Measurements from ENCODE around the gene FOXP2.

DNA sequence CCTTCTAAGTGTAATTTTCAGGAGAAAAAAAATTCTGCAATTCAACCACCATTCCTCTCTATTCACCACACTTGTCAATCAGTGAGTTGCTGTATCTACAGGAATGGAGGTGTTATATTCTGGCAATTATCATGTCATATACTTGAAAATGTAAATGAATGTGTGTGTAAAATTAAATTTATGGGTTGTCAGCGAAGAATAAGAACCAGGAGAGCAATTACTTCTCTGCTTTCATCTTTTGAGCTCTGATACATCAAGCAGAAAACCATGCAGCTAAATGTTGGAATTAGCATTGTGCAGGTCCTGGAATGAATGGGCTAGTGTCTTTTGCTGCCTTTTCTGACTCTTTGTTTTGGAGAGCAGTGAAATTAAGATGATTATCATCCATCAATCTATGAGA is 207.6 kb downstream of the FOXP2 start:
- TF ChIP-seq POLR2A (IDR thresholded peaks at IDR 0.05; ENCODE audit: low read depth, low read length) (no peak), POLR2AphosphoS5 (IDR thresholded peaks at IDR 0.05; ENCODE audit: insufficient read depth, low read depth, low read length) (no peak)
- TF ChIP-seq, protein P1, sequence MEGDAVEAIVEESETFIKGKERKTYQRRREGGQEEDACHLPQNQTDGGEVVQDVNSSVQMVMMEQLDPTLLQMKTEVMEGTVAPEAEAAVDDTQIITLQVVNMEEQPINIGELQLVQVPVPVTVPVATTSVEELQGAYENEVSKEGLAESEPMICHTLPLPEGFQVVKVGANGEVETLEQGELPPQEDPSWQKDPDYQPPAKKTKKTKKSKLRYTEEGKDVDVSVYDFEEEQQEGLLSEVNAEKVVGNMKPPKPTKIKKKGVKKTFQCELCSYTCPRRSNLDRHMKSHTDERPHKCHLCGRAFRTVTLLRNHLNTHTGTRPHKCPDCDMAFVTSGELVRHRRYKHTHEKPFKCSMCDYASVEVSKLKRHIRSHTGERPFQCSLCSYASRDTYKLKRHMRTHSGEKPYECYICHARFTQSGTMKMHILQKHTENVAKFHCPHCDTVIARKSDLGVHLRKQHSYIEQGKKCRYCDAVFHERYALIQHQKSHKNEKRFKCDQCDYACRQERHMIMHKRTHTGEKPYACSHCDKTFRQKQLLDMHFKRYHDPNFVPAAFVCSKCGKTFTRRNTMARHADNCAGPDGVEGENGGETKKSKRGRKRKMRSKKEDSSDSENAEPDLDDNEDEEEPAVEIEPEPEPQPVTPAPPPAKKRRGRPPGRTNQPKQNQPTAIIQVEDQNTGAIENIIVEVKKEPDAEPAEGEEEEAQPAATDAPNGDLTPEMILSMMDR (IDR thresholded peaks at IDR 0.05; ENCODE audit: extremely low read depth in 1 of 2, insufficient read depth in 1 of 2, low read depth in 1 of 2, low read length in 2 of 2) = no peak

Measured in endothelial cell of umbilical vein (primary cell).